Head of caudate nucleus (tissue), 42 donors: ENCODE results near the gene SHISA9.

Experiments
- DNase-seq, 42 donors: peaks; one replicate each; pipeline versions ENCODE4 v3.0.0 to v3.0.0-alpha.2; 2020 to 2021; ENCODE audit warnings: mixed read lengths in 7 of 42
- intact Hi-C: fragments of 100-400 bp; cut with DNase I; formaldehyde crosslinking; loops from one replicate; pipeline ENCODE4 v1.15.0; 2022

The SHISA9 gene

GRCh38 chr16:13193721-13194120, 292.3 kb downstream of the SHISA9 start:
- intact Hi-C loops: no loop called here
- DNase-seq: no peak

DNA sequence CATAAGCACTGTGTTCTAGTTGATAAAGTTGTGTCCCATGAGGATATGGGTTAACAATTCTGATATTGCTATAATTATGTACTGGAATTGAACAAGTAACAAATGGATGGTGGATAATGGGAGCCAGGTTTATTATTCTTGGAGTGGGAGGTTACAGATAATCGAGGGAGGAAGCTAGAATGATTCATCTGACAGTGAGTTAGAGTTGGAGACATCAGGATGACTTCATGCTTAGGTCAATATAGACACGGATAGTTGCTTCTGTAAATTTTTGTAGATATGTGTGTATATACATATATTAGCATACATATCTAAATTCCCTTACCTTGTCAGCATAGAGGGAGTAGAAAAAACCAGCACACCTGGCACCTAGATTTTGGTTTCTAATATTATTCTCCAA, 293.4 kb downstream of the SHISA9 start:
- intact Hi-C loops: no loop called here
- DNase-seq: no peak

DNA sequence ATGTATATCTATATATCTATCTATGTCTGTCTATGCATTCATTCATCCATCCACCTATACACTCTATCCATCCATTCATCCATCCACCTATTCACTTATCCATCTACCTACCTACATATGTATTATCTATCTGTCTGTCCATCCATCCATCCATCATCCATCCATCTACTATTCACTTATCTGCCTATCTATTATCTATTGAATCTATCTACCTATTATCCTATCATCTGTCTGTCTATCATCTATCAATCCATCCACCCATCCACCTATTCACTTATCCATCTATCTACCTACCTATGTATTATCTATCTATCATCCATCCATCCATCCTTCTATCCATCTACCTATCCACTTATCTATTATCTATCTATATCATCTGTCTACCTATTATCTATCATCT, 302.3 kb downstream of the SHISA9 start:
- intact Hi-C loops: no loop called here
- DNase-seq: no peak

DNA sequence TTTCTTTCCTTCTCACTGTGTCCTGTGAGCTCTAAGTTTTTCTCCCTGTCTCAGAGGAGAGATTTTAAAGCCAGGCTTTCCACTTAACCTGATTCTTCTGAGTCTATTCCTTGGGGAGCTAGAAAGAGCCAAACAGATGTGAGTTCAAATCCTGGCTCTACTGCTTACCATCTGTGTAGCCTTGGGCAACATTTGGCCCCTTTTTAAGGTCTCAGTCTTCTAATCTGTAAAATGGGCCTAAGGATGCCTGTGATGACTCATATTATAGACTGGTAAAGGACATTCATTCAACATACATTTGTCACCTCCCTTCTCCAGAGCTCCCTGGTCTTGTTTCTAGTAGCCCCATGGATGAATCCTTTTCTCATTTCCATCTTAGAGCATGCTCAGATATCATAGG, 304.0 kb downstream of the SHISA9 start:
- intact Hi-C loops: no loop called here
- DNase-seq: no peak

DNA sequence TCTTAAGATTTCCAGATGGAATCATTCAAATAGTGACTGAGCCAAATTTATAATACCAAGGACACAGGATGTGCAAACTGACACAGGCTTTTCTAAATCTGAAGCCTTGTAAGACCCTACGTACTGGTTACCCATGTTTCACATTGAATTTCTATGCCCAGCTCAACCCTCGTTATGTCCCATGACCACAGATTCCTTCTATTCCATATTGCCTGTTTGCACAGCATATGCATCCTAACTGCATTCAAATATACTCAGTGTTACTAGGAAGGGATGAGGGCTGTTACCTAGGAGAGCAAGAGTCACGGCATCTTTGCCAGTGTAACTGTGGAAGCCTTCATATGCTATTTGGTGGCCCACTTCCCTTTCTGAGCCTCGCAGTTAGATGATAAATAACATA, 305.2 kb downstream of the SHISA9 start:
- intact Hi-C loops: no loop called here
- no peak for DNase-seq

- intact Hi-C loops: no loop called here
Observed at GRCh38 chr16:13207151-13207550, 305.8 kb downstream of the SHISA9 start.

GRCh38 chr16:13223666-13224065, 322.3 kb downstream of the SHISA9 start:
- intact Hi-C loops: no loop called here
- no peak for DNase-seq

More at GRCh38 chr16:13207151-13207550, 305.8 kb downstream of the SHISA9 start:
- DNase-seq: no peak

DNA sequence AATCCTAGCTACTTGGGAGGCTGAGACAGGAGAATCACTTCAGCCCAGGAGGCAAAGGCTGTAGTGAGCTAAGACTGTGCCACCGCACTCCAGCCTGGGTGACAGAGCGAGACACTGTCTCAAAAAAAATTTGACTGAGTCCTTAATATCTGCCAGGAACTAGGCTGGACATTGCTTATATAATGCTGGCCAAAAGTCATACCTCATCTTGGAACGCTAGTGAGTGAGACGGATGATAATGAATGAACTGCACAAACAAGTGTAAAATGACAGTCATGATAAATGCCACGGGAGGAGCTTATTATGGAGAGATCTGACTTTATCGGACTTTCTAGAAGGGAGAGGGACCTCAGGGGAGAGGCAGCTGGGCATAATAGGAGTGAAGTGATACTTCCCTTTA, 327.6 kb downstream of the SHISA9 start:
- intact Hi-C loops: no loop called here
- no peak for DNase-seq

- intact Hi-C loops: no loop called here
- no peak for DNase-seq
Observed at GRCh38 chr16:13231365-13231764, 330.0 kb downstream of the SHISA9 start.

GRCh38 chr16:13234999-13235398, 333.6 kb downstream of the SHISA9 start:
- DNase-seq: no peak
- intact Hi-C loops: no loop called here

DNA sequence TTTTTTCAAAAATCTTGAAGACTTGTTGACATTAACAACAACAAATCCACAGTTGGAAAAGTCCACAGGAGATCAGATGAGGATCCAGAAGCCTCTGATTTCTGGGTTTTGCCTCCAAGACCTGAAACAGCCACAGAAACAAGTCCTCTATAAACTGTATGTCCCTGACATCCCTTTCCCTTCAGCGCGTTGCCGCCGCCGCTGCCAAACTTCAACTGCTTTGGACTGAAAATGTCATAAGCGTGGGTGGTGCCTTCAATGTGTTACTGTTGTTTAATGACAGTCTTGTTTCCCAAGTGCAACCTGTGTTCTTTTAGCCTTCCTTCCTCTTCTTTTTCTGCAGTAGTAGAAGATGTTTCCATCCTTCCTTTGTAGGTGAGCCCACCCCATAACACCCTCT, 334.9 kb downstream of the SHISA9 start:
- intact Hi-C loops: no loop called here
- peak in 2 of 42 donors; percentile 4 to 27 for DNase-seq

DNA sequence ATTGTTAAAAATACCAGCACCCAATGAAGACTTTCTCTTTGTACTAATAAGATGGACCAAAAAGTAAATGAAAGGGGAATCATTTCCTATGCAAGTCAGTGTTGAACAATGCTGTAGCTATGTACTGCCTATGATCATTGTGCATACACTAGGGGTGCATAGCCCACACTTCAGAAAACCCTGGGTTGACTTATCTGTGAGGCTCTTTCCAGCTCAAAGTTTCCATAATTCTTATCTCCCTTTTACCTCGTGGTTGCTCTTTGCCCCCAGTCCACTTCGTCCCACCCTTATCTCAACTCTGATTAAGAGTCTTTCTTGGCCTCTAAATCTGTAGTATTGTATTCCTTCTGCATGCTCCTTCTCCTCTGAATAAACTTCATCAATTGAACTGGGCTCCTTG, 336.8 kb downstream of the SHISA9 start:
- intact Hi-C loops: no loop called here
- no peak for DNase-seq

- intact Hi-C loops: no loop called here
- no peak for DNase-seq
Observed at GRCh38 chr16:13242201-13242600, 340.8 kb downstream of the SHISA9 start.

- DNase-seq: no peak
- intact Hi-C loops: no loop called here
Observed at GRCh38 chr16:13244770-13245169, 343.4 kb downstream of the SHISA9 start.

DNA sequence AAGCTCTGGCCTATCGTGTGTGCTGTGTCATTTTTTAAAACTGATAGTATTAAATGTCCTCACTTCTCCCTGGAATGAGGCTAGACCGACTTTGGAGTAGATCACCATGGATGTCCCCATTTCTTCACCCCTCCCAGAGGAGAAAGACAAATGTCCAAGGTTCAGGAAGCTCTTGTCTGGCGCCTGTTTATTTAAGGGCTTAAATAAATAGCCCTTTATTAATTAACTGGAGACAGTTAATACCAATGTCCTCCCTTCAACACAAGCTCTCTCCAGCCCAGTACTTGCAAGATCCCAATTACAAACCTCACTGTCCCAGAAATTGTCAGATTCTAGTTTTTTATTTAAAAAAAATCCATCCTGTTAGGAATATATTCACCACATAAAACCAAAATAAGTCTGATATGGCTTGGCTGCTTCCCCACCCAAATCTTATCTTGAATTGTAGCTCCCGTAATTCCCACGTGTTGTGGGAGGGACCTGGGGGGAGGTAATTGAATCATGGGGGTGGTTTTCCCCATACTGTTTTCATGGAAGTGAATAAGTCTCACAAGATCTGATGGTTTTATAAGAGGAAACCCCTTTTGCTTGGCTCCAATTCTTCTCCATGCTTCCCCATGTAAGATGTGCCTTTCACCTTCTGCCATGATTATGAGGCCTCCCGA, 344.4 kb downstream of the SHISA9 start:
- no peak for DNase-seq
- intact Hi-C loops: no loop called here

GRCh38 chr16:13254998-13255614, 353.7 kb downstream of the SHISA9 start:
- no peak for DNase-seq
- intact Hi-C loops: no loop called here

- DNase-seq: no peak
- intact Hi-C loops: no loop called here
Observed at GRCh38 chr16:13262270-13263090, 361.1 kb downstream of the SHISA9 start.

GRCh38 chr16:13264749-13265552, 363.6 kb downstream of the SHISA9 start:
- no peak for DNase-seq
- intact Hi-C loops: no loop called here

- intact Hi-C loops: no loop called here
Observed at GRCh38 chr16:13269359-13269758, 368.0 kb downstream of the SHISA9 start.

More at GRCh38 chr16:13269359-13269758, 368.0 kb downstream of the SHISA9 start:
- no peak for DNase-seq
